Activated CD8-positive, alpha-beta T cell treated with anti-CD3 and anti-CD28 coated beads, Interleukin-2, amount 10 ng/mL, durations not matched to agents 7 days and 5 days (primary cell): ENCODE measurements around the gene TICAM1. TPM values are rescaled to one million over a fixed set of nuclear protein-coding genes. Genes with fewer than 3 reads are reported as not detected.

ENCODE experiments used
- microRNA-seq: library from miRNA; unstranded; fragments of <30 nt; microRNA quantifications from one replicate; pipeline ENCODE4 v1.2.0, GENCODE V29; 2022
- total RNA-seq, 2 experiments: library from RNA; stranded (reverse); gene quantifications; one replicate each; pipeline ENCODE4 v1.2.3, GENCODE V29; 2021

The TICAM1 gene
- total RNA-seq, 2 experiments from 2014 or later: 14.0 to 15.2 TPM

Small RNA genes lying within 50 kb of the gene (microRNA-seq; reads per million reads assigned to microRNA genes)
- 4.6 reads per million for gene MIR7-3

Other genes starting within 250 kb of the TICAM1 start
- 10 to 100 TPM; 19.4 to 20.2 TPM for gene TNFAIP8L1, start 192.2 kb downstream of the TICAM1 start, total RNA-seq
- 10 to 100 TPM; 49.6 to 54.9 TPM for gene MYDGF, start 161.4 kb downstream of the TICAM1 start, total RNA-seq
- gene DPP9, start 107.9 kb downstream of the TICAM1 start, total RNA-seq: 100 to 1,000 TPM in 1 of 2 experiments, 10 to 100 TPM in 1; 99.2 to 103 TPM
- 10 to 100 TPM; 12.3 to 12.7 TPM for gene FEM1A, start 40.0 kb downstream of the TICAM1 start, total RNA-seq
- 10 to 100 TPM; 27.5 to 32.8 TPM for gene PLIN3, start 36.0 kb upstream of the TICAM1 start, total RNA-seq
- gene ARRDC5, start 71.2 kb upstream of the TICAM1 start, total RNA-seq: under 1 TPM; 0.55 to 0.81 TPM
- 100 to 1,000 TPM; 173 to 180 TPM for gene UHRF1, start 77.8 kb upstream of the TICAM1 start, total RNA-seq
- 10 to 100 TPM; 44.9 to 47.0 TPM for gene KDM4B, start 137.4 kb upstream of the TICAM1 start, total RNA-seq